HG03469 (cell line): ENCODE results near the gene ABHD11.

Source experiments
- ATAC-seq: cut with Tn5 transposase; IDR thresholded peaks from one replicate; pipeline ENCODE4 v1.9.1; 2021; ENCODE audit warnings: mild to moderate bottlenecking, moderate library complexity, moderate number of reproducible peaks; ENCODE audit not compliant: unreplicated experiment

Gene ABHD11

DNA sequence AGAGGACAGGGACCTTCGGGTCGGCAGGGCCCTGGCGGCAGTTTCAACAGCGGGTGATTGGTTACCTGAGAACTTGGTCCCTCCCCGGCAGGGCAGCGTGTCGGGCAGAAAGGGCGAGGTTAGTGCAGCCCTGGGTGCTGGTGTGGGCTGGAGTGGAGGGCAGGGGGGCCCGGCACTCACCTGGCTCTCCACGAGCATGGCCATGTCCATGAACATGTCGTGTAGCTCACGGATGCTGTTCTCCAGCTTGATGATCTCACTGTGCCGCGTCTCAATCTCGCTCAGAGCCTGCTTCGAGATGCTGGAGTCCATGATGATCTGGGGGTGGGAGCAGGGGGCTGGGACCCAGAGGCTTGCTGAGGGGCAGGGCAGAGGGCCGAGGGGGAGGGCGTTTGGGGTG, 35.9 kb downstream of the ABHD11 start:
- ATAC-seq = no peak

DNA sequence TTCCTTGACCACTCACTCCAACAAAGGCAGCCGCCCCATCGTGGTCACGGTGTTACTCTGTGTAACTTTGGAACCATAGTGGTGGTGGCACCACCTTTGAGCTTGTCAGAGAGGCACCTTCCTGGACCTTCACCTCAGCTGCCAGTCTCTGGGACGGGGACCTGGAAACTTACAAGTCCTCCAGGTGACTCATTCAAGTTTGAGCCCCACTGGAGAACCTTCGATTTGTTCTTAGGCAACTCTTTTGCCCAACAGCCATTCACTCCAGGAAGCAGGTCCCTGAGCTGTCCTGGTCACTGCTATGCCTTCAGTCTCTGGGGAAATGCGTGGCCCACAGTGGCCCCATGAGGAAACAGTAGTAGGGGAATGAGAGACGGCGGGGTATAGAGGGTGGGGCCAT, 36.4 kb downstream of the ABHD11 start:
- ATAC-seq = no peak

DNA sequence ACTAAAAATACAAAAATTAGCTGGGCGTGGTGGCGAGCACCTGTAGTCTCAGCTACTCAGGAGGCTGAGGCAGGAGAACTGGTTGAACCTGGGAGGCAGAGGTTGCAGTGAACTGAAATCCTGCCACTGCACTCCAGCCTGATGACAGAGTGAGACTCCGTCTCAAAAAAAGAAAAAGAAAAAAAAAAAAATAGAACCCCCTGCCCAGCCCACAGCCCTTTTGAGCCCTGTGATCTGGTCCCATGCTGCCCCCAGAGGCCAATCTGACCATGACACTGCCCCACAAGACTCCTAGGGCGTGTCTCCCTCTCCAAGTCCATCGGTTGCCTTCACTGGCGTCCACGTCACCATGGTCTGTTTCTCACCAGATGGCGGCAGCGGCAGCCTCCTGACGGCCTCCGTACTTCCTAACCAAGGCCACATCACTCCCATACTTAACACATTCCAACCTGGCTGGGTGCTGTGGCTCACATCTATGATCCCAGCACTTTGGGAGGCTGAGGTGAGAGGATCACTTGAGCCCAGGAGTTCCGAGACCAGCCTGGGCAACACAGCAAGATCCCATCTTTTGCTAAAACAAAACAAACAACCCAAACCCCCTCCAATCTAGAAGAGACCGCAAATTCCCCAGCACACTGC, 37.1 kb downstream of the ABHD11 start:
- ATAC-seq = no peak

DNA sequence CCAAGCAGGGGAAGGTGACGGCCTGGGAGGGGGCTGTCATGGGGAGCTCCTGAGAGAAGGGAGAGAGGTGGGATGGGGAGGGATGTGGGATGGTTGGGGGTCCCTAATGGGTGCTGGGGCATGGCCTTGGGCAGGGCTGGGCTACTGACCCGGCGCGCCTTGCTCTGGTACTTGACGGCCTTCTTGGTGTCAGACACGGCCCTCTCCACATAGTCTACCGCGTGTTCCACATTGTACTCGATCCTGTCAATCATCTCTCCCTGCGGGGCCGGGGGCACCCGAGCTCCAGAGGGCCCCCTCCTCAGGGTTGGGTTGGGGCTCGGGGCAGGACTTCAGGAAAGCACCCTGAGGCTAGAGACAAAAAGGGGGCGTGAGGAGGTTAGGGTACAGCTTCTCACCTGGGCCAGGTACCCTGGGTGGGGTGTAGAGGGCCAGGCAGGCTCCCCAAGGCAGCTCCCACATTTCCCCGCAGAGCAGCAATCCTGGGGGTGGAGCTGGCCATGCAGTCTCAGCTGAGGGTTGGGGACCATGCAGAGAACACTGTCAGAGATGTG, 37.9 kb downstream of the ABHD11 start:
- no peak for ATAC-seq

DNA sequence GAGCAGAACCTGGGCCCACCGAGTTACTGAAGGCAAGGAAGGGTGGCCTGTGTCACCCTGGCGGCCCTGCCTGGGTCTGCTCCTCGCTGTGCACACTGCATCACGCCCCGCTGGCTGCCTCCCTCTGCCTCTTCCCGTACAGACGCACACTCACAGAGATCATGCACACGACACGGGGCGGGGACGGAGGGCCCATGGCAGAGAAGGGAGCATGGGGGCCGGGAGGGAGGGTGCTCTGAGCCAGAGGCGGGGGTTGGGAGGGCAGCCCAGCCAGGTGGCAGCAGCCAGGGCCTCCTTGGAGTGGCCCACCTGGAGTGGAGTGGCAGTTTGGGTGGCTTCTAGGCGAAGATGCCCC, 38.6 kb downstream of the ABHD11 start:
- no peak for ATAC-seq

DNA sequence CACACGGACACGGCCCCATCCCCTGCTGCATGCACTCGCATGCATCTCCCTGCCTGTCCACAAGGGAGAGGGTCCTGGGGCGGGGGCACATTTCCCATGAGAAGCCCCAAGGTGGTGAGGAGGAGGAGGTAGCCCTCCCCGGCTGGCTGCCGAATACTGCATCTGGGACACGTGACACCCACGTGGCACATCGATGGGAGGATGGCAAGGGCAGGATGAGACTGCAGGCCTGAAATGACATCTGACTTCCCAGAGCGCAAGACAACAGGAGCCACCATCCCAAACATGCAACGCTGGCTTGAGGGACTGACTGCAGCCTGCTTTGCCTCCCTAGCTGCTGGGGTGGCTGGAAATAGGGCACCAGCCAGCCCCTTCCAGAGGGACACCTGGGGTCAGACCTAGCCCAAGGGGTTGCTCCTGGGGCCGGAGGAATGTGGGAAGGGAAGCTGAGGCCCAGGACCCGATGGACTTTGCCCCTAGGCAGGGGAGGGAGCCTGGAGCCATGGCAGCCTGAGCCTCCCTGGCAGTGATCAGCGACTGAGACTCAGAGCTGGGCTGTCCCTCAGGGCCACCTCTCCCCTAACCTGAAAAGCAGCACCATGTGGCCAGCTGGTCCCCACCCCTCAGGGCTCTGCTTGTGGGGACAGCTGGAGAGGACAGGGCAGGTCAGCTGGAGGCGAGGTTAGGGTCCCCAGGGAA, 39.1 kb downstream of the ABHD11 start:
- ATAC-seq = no peak

DNA sequence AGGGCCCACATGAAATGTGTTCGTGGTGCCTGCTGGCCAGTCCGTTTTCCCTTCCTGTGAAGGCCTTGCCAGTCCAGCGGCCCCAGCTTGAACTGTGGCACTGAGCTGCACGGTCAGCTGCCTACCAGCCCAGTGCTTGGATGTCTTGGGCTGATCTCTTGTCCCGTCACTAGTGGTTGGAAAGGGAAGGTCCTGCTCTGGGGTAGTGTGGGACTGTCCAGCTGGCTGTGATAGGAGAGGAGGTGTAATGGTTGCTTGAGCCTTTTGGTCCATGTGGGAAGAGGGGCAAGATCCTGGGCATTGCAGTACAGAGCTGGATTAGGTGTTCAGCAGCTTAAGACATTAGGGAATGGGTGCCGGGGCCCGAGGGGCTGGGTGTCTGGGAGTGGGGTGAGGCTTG, 40.2 kb downstream of the ABHD11 start:
- no peak for ATAC-seq

DNA sequence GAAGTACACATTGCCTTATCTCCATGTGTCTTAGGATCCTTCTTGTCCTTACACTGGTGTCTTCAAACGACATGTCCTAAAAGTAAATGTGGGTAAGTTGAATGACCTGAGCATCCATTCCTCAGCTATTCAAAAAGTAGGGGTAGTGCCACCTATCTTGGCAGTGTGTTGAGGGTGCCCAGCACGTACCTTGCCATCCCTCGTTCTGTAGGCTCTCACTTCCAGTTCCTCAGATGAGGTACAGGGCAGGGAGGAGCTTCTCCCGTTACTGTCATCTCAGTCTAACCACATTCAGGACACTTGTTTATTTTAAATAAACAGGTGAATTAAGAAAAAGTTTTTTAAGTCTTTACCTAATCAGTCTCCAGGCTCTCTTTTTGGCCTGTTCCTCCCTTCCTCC, 42.2 kb downstream of the ABHD11 start:
- no peak for ATAC-seq

DNA sequence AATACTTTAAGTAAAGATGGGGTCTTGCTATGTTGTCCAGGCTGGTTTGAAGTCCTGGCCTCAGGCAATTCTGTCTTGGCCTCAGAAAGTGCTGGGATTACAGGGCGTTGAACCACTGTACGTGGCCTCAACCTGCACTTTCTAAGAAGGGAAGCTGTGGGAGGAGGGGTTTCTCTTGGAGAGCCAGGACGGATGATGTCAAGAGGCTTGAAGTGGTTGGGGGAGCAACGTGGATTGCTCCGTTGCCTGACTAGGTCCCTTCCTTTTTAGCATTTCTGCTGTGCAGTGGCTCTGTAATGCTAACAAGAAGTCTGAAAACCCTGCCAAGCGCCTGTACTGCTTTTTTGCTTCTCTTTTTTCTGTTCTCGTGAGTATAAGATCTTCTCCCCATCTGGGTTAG, 48.0 kb downstream of the ABHD11 start:
- no peak for ATAC-seq

DNA sequence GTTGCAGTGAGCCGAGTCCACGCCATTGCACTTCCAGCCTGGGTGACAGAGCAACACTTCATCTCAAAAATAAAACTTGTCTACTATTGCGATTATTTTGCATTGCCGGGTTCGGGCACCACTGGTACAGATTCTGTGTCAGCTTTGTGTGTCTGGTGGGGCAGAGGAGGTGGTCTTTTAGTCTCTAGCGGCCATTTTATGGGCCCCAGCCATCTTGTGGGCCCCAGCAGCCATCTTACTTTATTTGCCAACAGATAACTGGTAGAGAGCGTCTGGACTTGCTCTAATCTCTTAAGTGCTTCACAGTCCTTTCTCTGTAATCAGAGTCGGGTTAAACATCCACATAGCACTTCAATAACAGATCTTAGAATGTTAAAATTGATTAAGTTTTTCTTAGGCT, 50.3 kb downstream of the ABHD11 start:
- no peak for ATAC-seq
